ENCODE data around the gene GOLGB1. TPM values are rescaled to one million over a fixed set of nuclear protein-coding genes. Genes with fewer than 3 reads are reported as not detected.
"Not testable (repeated sequence)": the region's sequence is repeated elsewhere in the genome, so short reads cannot be mapped to it uniquely, and the experiment has no call there.

GOLGB1 gene
- polyA plus RNA-seq (2013, experiment 1 of 2; ENCODE audit: insufficient read length), result 34.5 TPM
- polyA plus RNA-seq (2013, experiment 2 of 2; ENCODE audit: insufficient read length), result 38.5 TPM

GRCh38 chr3:121749276-121750086, at the start of gene GOLGB1:
TSS of gene GOLGB1 (minus strand) at chr3:121749741. CDS start at chr3:121730971, 18,770 bp downstream.
- peak; percentile 99 for DNase-seq

DNA sequence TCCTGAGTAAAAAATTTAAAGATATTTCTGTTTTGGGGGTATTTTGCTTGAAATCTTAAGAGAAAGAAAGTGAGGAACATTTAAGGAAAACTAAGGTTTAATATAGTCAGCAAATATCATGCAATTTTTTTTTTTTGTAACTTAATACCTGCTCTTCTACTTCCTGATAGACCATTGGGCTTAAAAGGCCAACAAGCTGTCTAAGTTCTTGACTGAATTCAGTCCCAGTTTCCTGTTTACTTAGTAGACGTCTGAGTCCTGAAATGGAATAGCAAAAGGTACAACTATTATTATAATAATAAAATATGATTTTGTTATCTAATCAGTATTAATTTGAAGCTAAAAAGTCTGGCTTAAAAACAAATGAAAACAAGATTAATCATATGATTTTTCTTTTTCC, 47.4 kb upstream of the GOLGB1 start:
- no peak for DNase-seq

- no peak for DNase-seq
Observed at GRCh38 chr3:121794264-121794983, 44.9 kb upstream of the GOLGB1 start.

DNA sequence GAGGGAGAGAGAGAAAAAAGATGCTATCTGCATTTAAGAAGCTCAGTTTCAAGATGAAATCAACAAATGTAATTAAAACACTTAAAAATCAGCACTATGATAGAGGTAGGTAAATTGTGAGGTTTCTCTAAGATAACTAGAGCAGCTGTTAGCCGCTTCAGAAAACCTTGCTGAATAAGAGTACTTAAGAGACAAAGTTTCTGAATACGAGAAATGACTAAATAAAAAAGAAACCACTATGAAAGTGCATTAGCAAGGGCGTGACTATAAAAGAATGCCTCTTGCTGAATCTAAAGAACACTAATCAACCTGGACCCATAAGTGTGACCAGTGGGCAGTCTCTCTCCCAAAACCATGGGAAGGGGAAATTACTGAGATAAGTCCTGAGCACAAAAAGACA, 43.5 kb upstream of the GOLGB1 start:
- DNase-seq, result no peak

- DNase-seq, result no peak
Observed at GRCh38 chr3:121786485-121786884, 36.9 kb upstream of the GOLGB1 start.

DNA sequence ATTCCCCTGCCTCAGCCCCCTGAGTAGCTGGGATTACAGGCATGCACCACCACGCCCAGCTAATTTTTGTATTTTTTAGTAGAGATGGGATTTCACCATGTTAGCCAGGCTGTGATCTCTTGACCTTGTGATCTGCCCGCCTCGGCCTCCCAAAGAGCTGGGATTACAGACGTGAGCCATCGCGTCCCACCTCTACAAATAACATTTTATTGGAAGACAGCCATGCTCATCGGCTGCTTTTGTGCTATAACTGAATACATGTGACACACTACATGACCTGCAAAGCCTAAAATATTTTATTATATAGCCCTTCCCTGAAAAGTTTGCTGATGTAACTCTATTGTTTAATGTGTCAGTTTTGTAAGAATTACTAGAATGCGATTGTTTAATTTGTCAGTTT, 33.2 kb upstream of the GOLGB1 start:
- DNase-seq, result not testable (repeated sequence)

- DNase-seq, result no peak
Observed at GRCh38 chr3:121781611-121782010, 32.1 kb upstream of the GOLGB1 start.

DNA sequence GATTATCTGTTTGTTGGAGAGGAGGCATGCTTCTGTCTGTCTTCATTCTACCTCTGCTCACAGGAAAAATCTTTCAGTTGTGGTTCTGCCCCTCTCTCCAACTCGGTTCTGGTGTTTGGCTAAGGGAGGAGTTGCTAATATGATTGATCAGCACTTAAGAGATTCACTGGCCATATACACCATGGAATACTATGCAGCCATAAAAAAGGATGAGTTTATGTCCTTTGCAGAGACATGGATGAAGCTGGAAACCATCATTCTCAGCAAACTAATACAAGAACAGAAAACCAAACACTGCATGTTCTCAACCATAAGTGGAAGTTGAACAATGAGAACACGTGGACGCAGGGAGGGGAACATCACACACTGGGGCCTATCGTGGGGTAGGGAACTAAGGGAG, 25.6 kb upstream of the GOLGB1 start:
- DNase-seq, result not testable (repeated sequence)

DNA sequence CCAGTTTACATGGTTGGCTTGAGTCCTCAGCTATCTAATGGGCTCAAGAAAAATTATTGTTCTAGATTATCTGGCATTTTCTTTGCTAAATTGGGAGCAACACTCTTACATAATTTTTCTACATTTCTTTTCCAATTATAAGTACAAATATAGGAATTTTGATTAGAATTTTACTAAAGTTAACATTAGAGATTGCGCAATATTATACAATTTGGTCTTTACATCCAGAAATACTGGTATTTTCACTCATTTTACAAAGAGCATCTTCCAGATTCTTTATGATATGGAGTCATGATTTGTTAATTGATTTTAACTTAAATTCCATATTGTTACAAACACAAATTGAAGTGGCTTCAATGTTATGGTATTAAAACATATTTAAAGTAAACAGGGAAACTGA, 19.7 kb upstream of the GOLGB1 start:
- no peak for DNase-seq

- DNase-seq, result no peak
Observed at GRCh38 chr3:121768452-121768851, 18.9 kb upstream of the GOLGB1 start.

DNA sequence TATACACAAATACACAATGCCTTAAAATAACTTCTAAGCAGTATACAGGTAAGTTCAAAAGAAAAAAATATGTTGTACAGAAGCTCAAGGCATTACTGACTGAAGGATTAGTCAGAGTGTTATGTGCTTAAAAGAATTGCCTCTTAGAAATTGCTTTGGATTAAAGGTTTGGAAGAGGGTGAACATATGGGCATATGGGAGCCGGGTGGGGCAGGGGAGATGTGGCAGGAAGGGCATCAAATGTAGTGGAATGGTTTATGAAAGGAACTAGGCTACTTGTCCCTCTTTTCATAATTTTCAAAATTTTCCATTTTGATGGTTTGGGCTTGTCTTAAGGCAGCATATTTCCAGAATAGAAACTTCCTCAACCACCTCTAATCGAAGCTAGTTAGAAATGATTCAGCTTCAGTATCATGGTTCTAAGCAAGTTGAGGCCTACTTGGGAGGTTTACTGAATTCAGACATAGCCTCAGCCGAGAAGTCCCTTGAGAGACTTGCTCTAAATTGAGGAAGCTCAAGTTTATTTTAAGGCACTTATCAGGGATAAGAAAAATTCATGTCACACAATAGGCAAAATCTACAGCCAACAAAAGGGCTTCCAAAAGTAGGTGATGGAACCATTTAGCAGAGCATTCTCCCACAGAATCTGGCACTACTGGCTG, 10.1 kb upstream of the GOLGB1 start:
- no peak for DNase-seq

DNA sequence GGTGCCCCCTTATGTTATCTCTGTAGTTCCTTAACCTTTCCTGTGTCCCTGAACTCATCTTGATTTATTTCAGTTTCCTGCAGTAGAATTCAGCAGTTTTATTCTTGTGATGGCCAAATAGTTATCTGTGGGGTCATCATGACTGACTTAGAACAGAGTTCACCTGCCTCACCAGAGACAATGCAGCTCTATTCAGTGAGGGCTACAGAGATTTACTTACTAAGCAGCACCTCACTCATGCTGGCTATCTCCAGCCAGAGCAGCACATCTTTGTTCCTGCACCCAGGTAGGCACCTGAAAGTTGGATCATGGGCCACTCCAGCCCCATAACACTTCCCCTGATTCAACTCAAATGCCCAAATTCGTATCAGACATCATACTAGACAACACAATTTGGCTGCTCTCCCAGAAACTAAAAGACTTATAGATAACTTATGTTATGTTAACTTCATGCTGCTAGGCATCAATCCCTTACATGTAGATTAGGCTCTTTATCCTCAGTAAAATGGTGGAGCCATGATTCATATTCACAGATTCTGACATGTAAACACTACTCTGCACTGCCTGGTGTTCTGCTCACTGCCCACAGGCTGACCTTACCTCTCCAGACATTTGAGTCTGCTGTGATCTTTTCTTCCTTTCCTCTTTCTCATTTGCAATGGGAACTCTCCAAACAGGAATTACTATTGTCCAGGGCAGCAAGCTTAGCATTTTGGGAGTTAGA, 9.3 kb upstream of the GOLGB1 start:
- DNase-seq, result no peak

DNA sequence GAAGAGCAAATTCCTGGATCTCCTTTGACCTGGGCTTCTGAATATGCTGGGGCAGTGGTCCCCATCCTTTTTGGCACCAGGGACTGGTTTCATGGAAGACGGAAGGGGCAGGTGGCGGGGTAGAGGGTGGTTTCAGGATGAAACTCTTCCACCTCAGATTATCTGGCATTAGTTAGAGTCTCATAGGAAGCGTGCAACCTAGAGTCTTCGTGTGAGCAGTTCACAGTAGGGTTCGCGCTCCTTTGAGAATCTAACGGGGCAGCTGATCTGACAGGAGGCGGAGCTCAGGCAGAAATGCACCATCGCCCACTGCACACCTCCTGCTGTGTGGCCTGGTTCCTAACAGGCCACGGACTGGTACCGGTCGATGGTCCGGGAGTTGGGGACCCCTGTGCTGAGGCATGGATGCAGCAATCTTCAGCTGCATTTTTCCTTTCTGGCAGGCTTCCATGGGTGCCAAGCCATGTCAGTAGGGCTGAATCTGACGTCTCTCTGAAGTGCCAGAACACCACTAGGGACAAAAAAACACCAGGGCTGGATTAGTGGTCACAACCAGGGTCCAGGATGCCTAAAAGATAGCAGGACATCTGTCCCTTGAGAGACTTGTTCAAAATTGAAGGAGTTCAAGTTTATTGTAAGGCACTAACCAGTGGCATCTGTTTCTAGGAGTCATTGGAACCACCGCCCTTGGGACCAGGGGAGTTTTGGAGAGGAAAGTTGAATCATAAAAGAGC, 8.4 kb upstream of the GOLGB1 start:
- DNase-seq, result no peak

DNA sequence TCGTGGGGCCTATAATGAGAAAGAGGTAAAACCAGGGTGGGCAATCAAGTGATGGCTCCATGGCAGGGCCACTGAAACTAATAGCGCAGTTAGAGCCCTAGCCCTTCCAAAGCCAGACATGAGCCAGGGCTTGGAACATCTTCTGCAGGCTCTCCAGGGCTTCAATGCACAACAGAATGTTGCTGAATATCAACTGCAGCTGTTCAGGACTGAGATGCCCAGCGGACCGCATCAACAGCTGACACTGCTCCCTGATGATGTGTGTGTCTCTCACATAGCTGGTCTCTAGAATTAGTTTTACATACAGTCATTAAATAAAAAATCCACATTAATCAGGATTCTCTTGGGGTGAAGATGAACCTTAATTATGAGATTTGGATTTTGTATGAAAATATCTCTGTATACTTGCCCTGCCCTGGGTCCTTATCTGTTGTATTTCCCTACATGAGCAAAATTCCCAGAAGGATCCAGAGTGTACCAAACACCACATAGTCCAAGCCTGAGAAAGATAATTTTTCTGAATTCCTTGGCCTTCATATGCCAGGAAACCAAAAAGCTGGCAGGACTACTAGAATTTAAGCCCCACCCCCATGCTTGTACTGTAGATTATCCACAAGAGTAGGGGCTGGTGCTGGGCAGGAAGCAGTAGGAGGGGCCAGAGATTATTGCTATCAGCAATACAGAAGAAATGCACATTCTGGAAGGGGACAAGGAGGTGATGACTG, 7.7 kb upstream of the GOLGB1 start:
- DNase-seq, result no peak

- no peak for DNase-seq
Observed at GRCh38 chr3:121752772-121753171, 3.2 kb upstream of the GOLGB1 start.

DNA sequence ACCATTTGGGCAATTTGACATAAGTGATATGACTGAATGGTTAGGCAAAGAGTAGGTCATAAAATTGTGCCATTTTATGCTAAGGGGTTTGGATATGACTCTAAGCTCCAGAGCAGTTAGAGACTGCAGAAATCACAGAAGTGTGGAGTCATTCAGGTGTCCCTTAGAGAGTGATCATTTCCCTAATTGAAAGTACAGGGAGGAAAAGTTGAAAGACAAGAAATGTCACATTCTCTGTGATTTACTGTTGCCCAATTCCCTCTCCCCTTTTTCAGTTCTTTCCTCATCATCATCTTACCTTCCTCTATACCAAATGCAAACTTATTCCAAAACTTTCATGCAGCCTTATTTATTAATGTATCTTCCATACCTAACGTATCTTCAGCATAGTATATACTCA, 2.7 kb upstream of the GOLGB1 start:
- no peak for DNase-seq

DNA sequence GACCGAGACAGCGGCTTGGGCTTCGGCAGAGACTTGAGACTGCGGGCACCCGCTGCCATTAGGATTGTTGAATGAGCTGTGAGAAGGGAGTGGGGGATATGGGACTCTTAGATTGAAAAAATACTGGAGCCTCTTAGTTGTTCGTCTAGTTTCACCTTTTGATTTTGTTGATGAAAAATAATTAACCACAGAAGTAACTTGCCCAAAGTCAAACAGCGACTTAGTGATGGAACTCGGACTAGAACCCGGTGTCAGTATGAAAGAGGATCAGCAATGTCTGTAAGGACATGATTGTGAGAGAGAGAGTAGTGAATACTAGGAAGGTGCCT, 510 bp upstream of the GOLGB1 start:
- no peak for DNase-seq

DNA sequence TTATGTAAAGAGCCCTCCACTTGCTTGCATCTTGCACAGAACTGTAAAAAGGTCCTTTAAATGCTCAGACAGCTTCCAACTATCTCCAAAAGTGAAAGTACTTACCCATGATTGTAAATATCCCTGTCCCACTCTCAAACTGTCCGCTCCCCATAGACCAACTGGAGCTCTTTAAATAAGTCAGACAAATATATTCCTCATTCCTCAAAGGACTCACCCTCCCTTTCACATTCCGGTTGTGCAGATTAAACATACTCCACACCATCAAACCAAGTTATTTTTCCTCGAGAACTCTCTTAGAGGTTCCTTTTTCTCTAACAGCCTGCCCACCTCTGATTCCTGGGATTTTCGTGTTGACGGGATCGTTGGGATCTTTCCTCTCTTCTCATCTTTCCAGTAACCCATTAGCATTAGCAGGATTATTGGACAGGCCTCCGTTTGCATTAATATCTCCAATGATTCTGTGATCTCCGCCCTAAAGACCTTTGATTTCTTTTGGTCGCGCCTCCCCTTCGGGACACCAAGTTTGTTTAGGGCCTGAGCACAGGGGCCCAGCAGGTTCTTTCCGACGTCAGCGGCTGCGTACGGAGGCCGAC, 763 bp downstream of the GOLGB1 start:
- DNase-seq, result peak; percentile 39

DNA sequence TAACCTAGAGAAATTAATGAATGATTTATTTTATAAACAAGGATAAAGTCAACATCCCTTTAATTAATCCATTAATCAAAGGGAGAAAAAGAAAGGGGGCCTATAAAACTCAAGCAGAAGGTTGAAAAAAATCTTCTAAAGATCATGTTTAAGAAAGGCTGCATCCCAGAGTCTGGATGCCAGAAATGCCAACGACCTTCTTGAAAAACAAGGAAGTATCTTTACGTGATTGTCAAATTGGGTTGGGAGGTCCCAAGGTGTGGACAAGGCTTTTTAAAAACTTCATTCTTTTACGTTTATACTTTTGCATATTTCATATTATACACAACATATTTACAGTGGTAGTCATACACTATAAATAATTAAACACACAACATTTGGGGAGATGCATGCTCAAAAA, 1.6 kb downstream of the GOLGB1 start:
- DNase-seq, result no peak

- not testable (repeated sequence) for DNase-seq
Observed at GRCh38 chr3:121743106-121743505, 6.4 kb downstream of the GOLGB1 start.

GRCh38 chr3:121740896-121741295, 8.6 kb downstream of the GOLGB1 start:
- DNase-seq, result no peak
